B cell (primary cell): Measurements from ENCODE around the gene ASMTL. TPM values are rescaled to one million over a fixed set of nuclear protein-coding genes. Genes with fewer than 3 reads are reported as not detected.

Experiments used
- ATAC-seq: fragments of 200-7000 bp; cut with Tn5 transposase; one replicate; pipeline ENCODE4 v1.10.0; 2021; ENCODE audit warnings: low read depth, mild to moderate bottlenecking, moderate number of reproducible peaks, moderate library complexity
- CTCF ChIA-PET: fragments of 350-600 bp; sonication (Branson Sonifier 250); formaldehyde crosslinking; loops from one replicate; lab custom pipeline; 2021; ENCODE audit warnings: antibody characterized with exemption, inconsistent platforms; lab: Charles Lee
- POLR2A ChIA-PET: fragments of 350-600 bp; sonication (Branson Sonifier 250); formaldehyde crosslinking; loops from one replicate; lab custom pipeline; 2021; ENCODE audit warnings: antibody characterized with exemption; lab: Charles Lee
- DNase-seq: peaks from one replicate; pipeline ENCODE4 v3.0.0; 2013
- H2AFZ ChIP-seq: 2 replicates; pipeline ENCODE4 v1.6.1; 2012; ENCODE audit warnings: mild to moderate bottlenecking, low read depth, low read length; ENCODE audit not compliant: insufficient read depth, poor library complexity, severe bottlenecking
- H3K27ac ChIP-seq, 2 donors: 1 replicate in 1 of 2; 2 replicates in 1 of 2; pipeline ENCODE4 v1.5.1; 2012 to 2013; ENCODE audit warnings: low read length in 2 of 2, mild to moderate bottlenecking in 2 of 2, moderate library complexity in 1 of 2
- H3K27me3 ChIP-seq, 4 experiments: fragments of 200-600 bp in 1 of 4; sonication (generic) in 1 of 4; replicated peaks in 1 of 4; 1 replicate in 2 of 4; 2 replicates in 2 of 4; pipeline versions ENCODE4 v1.6.1 to v1.7.0; 2013 to 2016; ENCODE audit warnings: low read length in 3 of 4, mild to moderate bottlenecking in 2 of 4, mixed read lengths in 1 of 4, moderate library complexity in 1 of 4; ENCODE audit not compliant: insufficient read depth in 4 of 4, control insufficient read depth in 3 of 4; ENCODE audit errors: control extremely low read depth in 1 of 4
- H3K36me3 ChIP-seq, 2 experiments: replicated peaks in 1 of 2; 1 replicate in 1 of 2; 2 replicates in 1 of 2; pipeline versions ENCODE4 v1.6.1 to v1.7.1; 2013; ENCODE audit warnings: low read length in 1 of 2; ENCODE audit not compliant: insufficient read depth in 2 of 2, control insufficient read depth in 1 of 2; ENCODE audit errors: control extremely low read depth in 1 of 2, extremely low read depth in 1 of 2
- H3K4me1 ChIP-seq, 2 donors: fragments of 200-600 bp in 1 of 2; sonication (generic) in 1 of 2; 1 replicate in 1 of 2; 2 replicates in 1 of 2; pipeline versions ENCODE4 v1.5.1 to v1.6.1; 2013 to 2017; ENCODE audit warnings: low read length in 2 of 2; ENCODE audit not compliant: control insufficient read depth in 2 of 2, insufficient read depth in 2 of 2
- H3K4me2 ChIP-seq: replicated peaks from 2 replicates; pipeline ENCODE3; 2012; ENCODE audit warnings: mild to moderate bottlenecking, low read depth, low read length; ENCODE audit not compliant: poor library complexity, severe bottlenecking
- H3K4me3 ChIP-seq, 5 experiments: fragments of 200-600 bp in 1 of 5; sonication (generic) in 1 of 5; 1 replicate in 3 of 5; 2 replicates in 2 of 5; pipeline versions ENCODE4 v1.5.1 to v1.7.0; 2011 to 2016; ENCODE audit warnings: low read length in 4 of 5, mild to moderate bottlenecking in 4 of 5, low read depth in 2 of 5, control low read depth in 1 of 5, moderate library complexity in 1 of 5; ENCODE audit not compliant: insufficient read depth in 1 of 5; ENCODE audit errors: control extremely low read depth in 1 of 5, extremely low read depth in 1 of 5
- H3K79me2 ChIP-seq: fragments of 200-600 bp; sonication (generic); one replicate; pipeline ENCODE4 v1.6.0; 2016; ENCODE audit warnings: low read length; ENCODE audit not compliant: control insufficient read depth, insufficient read depth
- H3K9ac ChIP-seq: fragments of 200-600 bp; sonication (generic); 2 replicates; pipeline ENCODE4 v1.6.1; 2017; ENCODE audit warnings: mild to moderate bottlenecking, low read length, moderate library complexity
- H3K9me3 ChIP-seq, 3 donors: one replicate each; pipeline versions ENCODE4 v1.6.1 to v1.7.1; 2013; ENCODE audit warnings: low read length in 2 of 3; ENCODE audit not compliant: control insufficient read depth in 2 of 3, insufficient read depth in 1 of 3; ENCODE audit errors: control extremely low read depth in 1 of 3
- H4K20me1 ChIP-seq: 2 replicates; pipeline ENCODE4 v1.6.0; 2012; ENCODE audit warnings: mild to moderate bottlenecking, low read length; ENCODE audit not compliant: insufficient read depth, control insufficient read depth, poor library complexity, severe bottlenecking
- H3K27ac Mint-ChIP-seq: one replicate; pipeline ENCODE4 v1.8.0; 2021; ENCODE audit warnings: mixed read lengths
- H3K27me3 Mint-ChIP-seq: one replicate; pipeline ENCODE4 v1.8.0; 2021; ENCODE audit warnings: mixed read lengths
- H3K4me1 Mint-ChIP-seq: one replicate; pipeline ENCODE4 v1.8.0; 2021; ENCODE audit warnings: mixed read lengths
- H3K4me3 Mint-ChIP-seq: one replicate; pipeline ENCODE4 v1.8.0; 2021; ENCODE audit warnings: mixed read lengths
- H3K9me3 Mint-ChIP-seq: one replicate; pipeline ENCODE4 v1.8.0; 2022; ENCODE audit warnings: mixed read lengths; ENCODE audit not compliant: insufficient read depth
- CTCF ChIP-seq: fragments of 200-600 bp; IDR thresholded peaks from one replicate; pipeline ENCODE4 v1.8.0; 2022; ENCODE audit warnings: antibody characterized with exemption, mild to moderate bottlenecking
- EZH2 ChIP-seq: IDR thresholded peaks from 2 replicates; pipeline ENCODE4 v1.6.1; 2012; ENCODE audit warnings: borderline replicate concordance, low read depth, mild to moderate bottlenecking, moderate library complexity, low read length; ENCODE audit not compliant: insufficient read depth, poor library complexity, severe bottlenecking
- WGBS: methylation state at CpG from one replicate; pipeline ENCODE4 v1.1.5; 2013; ENCODE audit warnings: missing lambda C conversion rate; ENCODE audit not compliant: insufficient coverage; 5-methylcytosine and 5-hydroxymethylcytosine counted together
- intact Hi-C: fragments of 100-400 bp; cut with micrococcal nuclease; formaldehyde crosslinking; loops from one replicate; pipeline ENCODE4 v1.10.0; 2022
- polyA plus RNA-seq: library from polyadenylated mRNA; depleted of rRNA; stranded (reverse); fragments of >200 nt; gene quantifications from 2 replicates; pipeline ENCODE4 v1.2.3, GENCODE V29; 2012
- total RNA-seq, 2 donors: library from RNA; stranded (reverse); fragments of 120-200 nt in 1 of 2; gene quantifications; 1 replicate in 1 of 2; 2 replicates in 1 of 2; pipeline versions ENCODE4 v1.2.3 to v1.2.4, GENCODE V29; 2013 to 2022

The ASMTL gene
- total and polyA plus RNA-seq, 2 donors (not counting 1 experiment from before 2014, with no cell fraction given) = 33.3 to 52.9 TPM

- Histone ChIP-seq H3K9ac (no peak overlapping the region), H3K36me3 (peaks cover 0 to 18% of the 10 kb centered on the region in 2 experiments), H2AFZ (no peak overlapping the region), H3K4me1 (peaks cover 11 to 12% of the 10 kb centered on the region in 2 donors), H3K27me3 (no peaks in the 10 kb centered on the region), H3K4me3 (no peak overlapping the region), H4K20me1 (peaks cover 51% of the 10 kb centered on the region), H3K4me2 (no peak overlapping the region), H3K9me3 (no peaks in the 10 kb centered on the region), H3K27ac (no peak overlapping the region), H3K79me2 (peaks cover 48% of the 10 kb centered on the region)
- Mint-ChIP-seq H3K4me3 (peak overlapping the region; percentile 8), H3K27me3 (no peaks in the 10 kb centered on the region), H3K9me3 (no peaks in the 10 kb centered on the region), H3K27ac (peak overlapping the region; percentile 27), H3K4me1 (peaks cover 19% of the 10 kb centered on the region)
- intact Hi-C loops = loop anchor here (10.0 kb wide), 1 partner anchor 1129 kb away; no protein-coding TSS in a partner anchor
- POLR2A ChIA-PET = no interaction called here
- CTCF ChIA-PET = no interaction called here
- no peak for ATAC-seq
- 97% methylated on average over 5 of the region's 5 CpGs for WGBS
- TF ChIP-seq CTCF = no peak
- TF ChIP-seq EZH2 = no peak
- no peak for DNase-seq
Measured at GRCh38 chrX:1395646-1396216, 57.0 kb downstream of the ASMTL start.

GRCh38 chrX:1394731-1395501 lies 57.8 kb downstream of the ASMTL start:
- H3K27ac ChIP-seq = no peak overlapping the region
- H3K4me1 Mint-ChIP-seq = peaks cover 21% of the 10 kb centered on the region
- no peak for DNase-seq
- TF ChIP-seq CTCF = no peak
- no peak for TF ChIP-seq EZH2
- H4K20me1 ChIP-seq = peaks cover 59% of the 10 kb centered on the region
- no peaks in the 10 kb centered on the region for H3K27me3 Mint-ChIP-seq
- POLR2A ChIA-PET = no interaction called here
- intact Hi-C loops = loop anchor here (10.0 kb wide), 1 partner anchor 1130 kb away; no protein-coding TSS in a partner anchor
- H2AFZ ChIP-seq = no peak overlapping the region
- no peak overlapping the region for H3K9ac ChIP-seq
- no peak overlapping the region for H3K4me2 ChIP-seq
- peak overlapping the region; percentile 29 for H3K4me3 Mint-ChIP-seq
- no peak overlapping the region for H3K27ac Mint-ChIP-seq
- ATAC-seq = no peak
- H3K9me3 ChIP-seq = no peaks in the 10 kb centered on the region
- CTCF ChIA-PET = no interaction called here
- H3K27me3 ChIP-seq = no peaks in the 10 kb centered on the region
- H3K36me3 ChIP-seq = peaks cover 0 to 19% of the 10 kb centered on the region in 2 experiments
- peaks cover 15 to 20% of the 10 kb centered on the region in 2 donors for H3K4me1 ChIP-seq
- no peak overlapping the region for H3K4me3 ChIP-seq
- H3K9me3 Mint-ChIP-seq = no peaks in the 10 kb centered on the region
- 93% methylated on average over 21 of the region's 22 CpGs for WGBS
- peaks cover 56% of the 10 kb centered on the region for H3K79me2 ChIP-seq
